Retinal pigment epithelial cell (primary cell): ENCODE measurements around the gene HHIP.
A peak's percentile ranks its signal among the peaks of the same experiment; 100 is the strongest.
"Not testable (repeated sequence)": the region's sequence is repeated elsewhere in the genome, so short reads cannot be mapped to it uniquely, and the experiment has no call there.

ENCODE experiments used
- DNase-seq: peaks from one replicate; pipeline ENCODE4 v3.0.0-alpha.2; 2010; ENCODE audit warnings: low read depth
- H3K4me3 ChIP-seq: 2 replicates; pipeline ENCODE4 v1.5.1; 2011; ENCODE audit warnings: mild to moderate bottlenecking, low read length, control low read depth, moderate library complexity
- TF ChIP-seq, protein P1 (sequence below): conservative IDR thresholded peaks from 2 replicates; pipeline ENCODE4 v1.5.1; 2011; ENCODE audit warnings: low read depth, low read length, control low read depth, inconsistent platforms

The HHIP gene

DNA sequence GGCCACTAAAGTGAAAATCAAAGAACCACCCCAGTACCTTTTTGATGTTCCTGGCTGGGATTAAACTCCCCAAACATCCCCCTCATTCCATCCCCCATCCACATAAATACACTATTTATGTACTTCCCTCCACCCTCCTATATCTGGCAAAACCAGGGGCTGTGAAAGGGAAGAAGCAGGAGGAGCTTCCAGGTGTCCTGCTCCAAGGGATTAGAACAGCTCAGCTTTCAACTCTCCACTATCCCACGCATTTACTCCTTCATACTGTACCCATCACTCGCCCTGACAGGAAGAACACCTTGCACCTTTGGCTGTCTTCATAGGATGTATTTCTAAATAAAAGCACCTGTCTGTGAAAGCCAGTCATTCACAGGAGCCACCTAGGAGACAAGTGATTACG, 140.0 kb downstream of the HHIP start:
- TF ChIP-seq, protein P1, sequence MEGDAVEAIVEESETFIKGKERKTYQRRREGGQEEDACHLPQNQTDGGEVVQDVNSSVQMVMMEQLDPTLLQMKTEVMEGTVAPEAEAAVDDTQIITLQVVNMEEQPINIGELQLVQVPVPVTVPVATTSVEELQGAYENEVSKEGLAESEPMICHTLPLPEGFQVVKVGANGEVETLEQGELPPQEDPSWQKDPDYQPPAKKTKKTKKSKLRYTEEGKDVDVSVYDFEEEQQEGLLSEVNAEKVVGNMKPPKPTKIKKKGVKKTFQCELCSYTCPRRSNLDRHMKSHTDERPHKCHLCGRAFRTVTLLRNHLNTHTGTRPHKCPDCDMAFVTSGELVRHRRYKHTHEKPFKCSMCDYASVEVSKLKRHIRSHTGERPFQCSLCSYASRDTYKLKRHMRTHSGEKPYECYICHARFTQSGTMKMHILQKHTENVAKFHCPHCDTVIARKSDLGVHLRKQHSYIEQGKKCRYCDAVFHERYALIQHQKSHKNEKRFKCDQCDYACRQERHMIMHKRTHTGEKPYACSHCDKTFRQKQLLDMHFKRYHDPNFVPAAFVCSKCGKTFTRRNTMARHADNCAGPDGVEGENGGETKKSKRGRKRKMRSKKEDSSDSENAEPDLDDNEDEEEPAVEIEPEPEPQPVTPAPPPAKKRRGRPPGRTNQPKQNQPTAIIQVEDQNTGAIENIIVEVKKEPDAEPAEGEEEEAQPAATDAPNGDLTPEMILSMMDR, result no peak
- no peak for DNase-seq
- no peak overlapping the region for H3K4me3 ChIP-seq

DNA sequence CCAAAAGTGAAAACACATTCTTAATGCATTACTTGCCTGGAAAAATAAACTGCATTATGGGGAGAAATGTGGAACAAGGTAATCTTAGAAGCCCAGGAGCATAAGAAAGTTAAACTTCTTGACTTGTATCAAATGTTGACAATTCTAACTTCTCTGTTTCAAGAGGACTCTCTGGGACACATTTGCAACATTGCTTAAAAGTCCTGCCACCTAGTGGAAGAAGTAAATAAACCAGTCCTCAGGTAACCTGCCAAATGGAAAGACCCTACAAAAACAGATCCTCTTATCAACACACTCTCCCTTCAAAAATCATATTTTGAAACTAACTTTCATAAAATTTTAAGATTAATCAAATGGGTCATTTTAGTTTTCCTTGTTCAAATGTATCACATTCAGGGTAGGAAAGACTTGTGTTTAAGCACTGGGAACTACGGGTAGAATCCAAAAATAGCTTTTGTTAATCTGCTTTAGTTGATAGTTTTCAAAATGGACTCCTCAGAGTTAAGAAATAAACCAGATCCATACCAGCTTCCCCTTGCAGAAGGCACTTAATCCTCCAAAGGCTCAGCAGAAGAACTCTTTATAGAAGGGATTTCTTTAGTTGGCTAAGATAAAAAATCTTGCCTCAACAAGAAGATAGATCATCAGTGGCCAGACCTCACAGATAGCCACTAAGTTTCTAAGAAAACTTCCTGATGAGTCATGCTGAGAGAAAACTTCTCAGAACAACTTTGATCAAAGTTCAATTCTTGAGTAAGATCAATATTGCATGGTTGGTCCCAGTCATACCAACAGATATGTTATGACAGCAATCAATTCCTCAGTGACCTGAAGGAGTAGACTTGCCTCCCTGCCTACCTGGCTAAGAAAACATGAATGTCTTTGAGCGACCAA, 141.7 kb downstream of the HHIP start:
- no peak for DNase-seq
- TF ChIP-seq, protein P1, result peak; percentile 69
- H3K4me3 ChIP-seq, result no peak overlapping the region

- no peak overlapping the region for H3K4me3 ChIP-seq
- TF ChIP-seq, protein P1, result no peak
- DNase-seq, result no peak
Measured at GRCh38 chr4:144788469-144788868, 142.5 kb downstream of the HHIP start.

DNA sequence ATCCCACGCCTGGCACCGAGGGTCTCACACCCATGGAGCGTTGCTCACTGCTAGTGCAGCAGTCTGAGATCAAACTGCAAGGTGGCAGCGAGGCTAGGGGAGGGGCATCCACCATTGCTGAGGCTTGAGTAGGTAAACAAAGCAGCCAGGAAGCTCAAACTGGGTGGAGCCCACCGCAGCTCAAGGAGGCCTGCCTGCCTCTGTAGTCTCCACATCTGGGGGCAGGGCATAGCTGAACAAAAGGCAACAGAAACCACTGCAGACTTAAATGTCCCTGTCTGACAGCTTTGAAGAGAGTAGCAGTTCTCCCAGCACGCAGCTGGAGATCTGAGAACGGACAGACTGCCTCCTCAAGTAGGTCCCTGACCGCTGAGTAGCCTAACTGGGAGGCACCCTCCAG, 146.0 kb downstream of the HHIP start:
- H3K4me3 ChIP-seq, DNase-seq: not testable (repeated sequence)
